SK-N-MC (cell line): ENCODE measurements around the gene CCDC87.

ENCODE experiments used
- EZH2 ChIP-seq: fragments of 200-600 bp; sonication (generic); IDR thresholded peaks from one replicate; pipeline ENCODE4 v1.6.1; 2017; ENCODE audit warnings: antibody characterized with exemption
- FOXP2 ChIP-seq: optimal IDR thresholded peaks from 2 replicates; pipeline ENCODE3; 2011; ENCODE audit warnings: mild to moderate bottlenecking, moderate library complexity; ENCODE audit not compliant: insufficient read depth; ENCODE audit errors: extremely low read length, control extremely low read depth
- POLR2AphosphoS5 ChIP-seq: IDR thresholded peaks from 2 replicates; pipeline ENCODE4 v1.6.1; 2012; ENCODE audit warnings: mild to moderate bottlenecking, low read depth, low read length, borderline replicate concordance

- no peak for TF ChIP-seq EZH2
- no peak for TF ChIP-seq POLR2AphosphoS5
- no peak for TF ChIP-seq FOXP2
These were observed 44.8 kb upstream of the CCDC87 start for GRCh38 chr11:66637557-66638176.
